ENCODE data around the gene AGAP5.
"Not testable (repeated sequence)": the region's sequence is repeated elsewhere in the genome, so short reads cannot be mapped to it uniquely, and the experiment has no call there.

Gene AGAP5

DNA sequence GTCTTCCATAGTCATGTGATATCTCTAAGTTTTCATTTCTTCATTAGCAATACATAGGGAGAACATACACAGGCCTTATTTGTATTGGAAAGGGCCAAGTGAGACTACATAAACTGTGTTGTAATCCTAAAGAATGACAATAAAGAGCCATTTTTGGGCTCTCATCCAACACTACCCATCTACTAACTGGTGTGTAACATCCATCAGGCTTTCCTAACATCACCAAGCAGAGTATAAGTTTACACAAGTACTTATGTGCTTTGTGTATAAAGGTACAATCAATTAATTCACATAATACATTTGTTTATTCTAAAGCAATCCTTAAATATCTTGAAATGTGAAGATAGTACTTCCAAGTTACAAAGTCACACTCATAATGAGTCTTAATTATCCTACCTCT is 2.6 kb downstream of the AGAP5 start:
- H3K4me1 ChIP-seq (ENCODE audit: control insufficient read depth in 2 of 2, insufficient read depth in 2 of 2, low read length in 2 of 2); H3K36me3 ChIP-seq (ENCODE audit: control insufficient read depth in 2 of 2, insufficient read depth in 2 of 2, low read length in 2 of 2); H3K27ac ChIP-seq (ENCODE audit: low read depth in 2 of 2, low read length in 2 of 2): not testable (repeated sequence)

DNA sequence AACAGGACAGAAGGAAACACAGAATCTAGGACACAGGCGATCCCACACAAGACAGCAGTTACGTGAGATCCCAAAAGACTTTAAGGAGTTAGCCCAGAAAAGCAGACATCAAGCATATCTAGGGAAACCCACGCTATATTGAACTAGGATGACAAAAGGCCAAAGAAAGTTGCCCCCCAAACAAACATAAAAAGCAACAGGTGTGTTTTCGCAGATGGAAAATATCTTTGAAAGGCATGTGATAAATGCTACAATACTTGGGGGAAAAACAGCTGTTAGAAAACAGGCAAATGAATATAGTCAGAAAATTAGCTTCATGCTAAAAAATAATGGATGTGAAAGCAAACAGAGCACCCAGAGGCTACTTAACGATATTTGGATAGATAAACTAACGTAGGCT is 7.2 kb downstream of the AGAP5 start:
- not testable (repeated sequence) for H3K4me3 ChIP-seq (ENCODE audit: low read length in 2 of 2); H3K9me3 ChIP-seq (ENCODE audit: control insufficient read depth in 2 of 2, low read length in 2 of 2); H3K27me3 ChIP-seq (ENCODE audit: control insufficient read depth in 2 of 2, insufficient read depth in 2 of 2, low read length in 2 of 2); H3K9ac ChIP-seq (ENCODE audit: low read depth in 1 of 2, low read length in 2 of 2); H3K36me3 ChIP-seq (ENCODE audit: control insufficient read depth in 2 of 2, insufficient read depth in 2 of 2, low read length in 2 of 2); H3K4me1 ChIP-seq (ENCODE audit: control insufficient read depth in 2 of 2, insufficient read depth in 2 of 2, low read length in 2 of 2); H3K27ac ChIP-seq (ENCODE audit: low read depth in 2 of 2, low read length in 2 of 2)

More for the DNA sequence above, 2.6 kb downstream of the AGAP5 start:
- H3K4me3 ChIP-seq (ENCODE audit: low read length in 2 of 2); H3K9me3 ChIP-seq (ENCODE audit: control insufficient read depth in 2 of 2, low read length in 2 of 2); H3K27me3 ChIP-seq (ENCODE audit: control insufficient read depth in 2 of 2, insufficient read depth in 2 of 2, low read length in 2 of 2); H3K9ac ChIP-seq (ENCODE audit: low read depth in 1 of 2, low read length in 2 of 2): not testable (repeated sequence)

GRCh38 chr10:73689596-73689995 is 8.3 kb downstream of the AGAP5 start:
- H3K4me3 ChIP-seq (ENCODE audit: low read length in 2 of 2); H3K9ac ChIP-seq (ENCODE audit: low read depth in 1 of 2, low read length in 2 of 2); H3K27me3 ChIP-seq (ENCODE audit: control insufficient read depth in 2 of 2, insufficient read depth in 2 of 2, low read length in 2 of 2); H3K9me3 ChIP-seq (ENCODE audit: control insufficient read depth in 2 of 2, low read length in 2 of 2); H3K36me3 ChIP-seq (ENCODE audit: control insufficient read depth in 2 of 2, insufficient read depth in 2 of 2, low read length in 2 of 2); H3K4me1 ChIP-seq (ENCODE audit: control insufficient read depth in 2 of 2, insufficient read depth in 2 of 2, low read length in 2 of 2); H3K27ac ChIP-seq (ENCODE audit: low read depth in 2 of 2, low read length in 2 of 2): not testable (repeated sequence)

DNA sequence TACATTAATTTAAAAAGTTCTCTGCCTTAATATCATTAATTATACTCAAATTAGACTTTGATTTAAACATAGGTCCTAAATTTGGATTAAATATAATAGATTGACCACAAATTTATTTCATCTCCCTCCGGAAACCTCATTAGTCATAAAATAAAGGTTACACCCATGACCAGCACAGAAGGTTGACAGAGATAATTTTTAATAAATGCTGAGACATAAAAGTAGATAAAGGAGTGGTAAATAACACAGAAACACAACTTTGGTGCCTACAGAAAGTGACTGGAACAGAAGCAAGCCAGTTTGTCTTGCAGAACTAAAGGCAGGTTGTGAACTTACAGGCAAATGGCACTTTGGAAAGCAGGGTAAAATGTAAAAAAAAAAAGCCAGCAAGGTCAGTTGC is 10.3 kb downstream of the AGAP5 start:
- H3K4me1 ChIP-seq (ENCODE audit: control insufficient read depth in 2 of 2, insufficient read depth in 2 of 2, low read length in 2 of 2); H3K9ac ChIP-seq (ENCODE audit: low read depth in 1 of 2, low read length in 2 of 2); H3K27me3 ChIP-seq (ENCODE audit: control insufficient read depth in 2 of 2, insufficient read depth in 2 of 2, low read length in 2 of 2); H3K9me3 ChIP-seq (ENCODE audit: control insufficient read depth in 2 of 2, low read length in 2 of 2); H3K27ac ChIP-seq (ENCODE audit: low read depth in 2 of 2, low read length in 2 of 2); H3K4me3 ChIP-seq (ENCODE audit: low read length in 2 of 2); H3K36me3 ChIP-seq (ENCODE audit: control insufficient read depth in 2 of 2, insufficient read depth in 2 of 2, low read length in 2 of 2): not testable (repeated sequence)

- not testable (repeated sequence) for H3K4me3 ChIP-seq (ENCODE audit: low read length in 2 of 2)
These were observed 23.4 kb downstream of the AGAP5 start for GRCh38 chr10:73674546-73674945.

GRCh38 chr10:73668378-73668777 is 29.5 kb downstream of the AGAP5 start:
- not testable (repeated sequence) for H3K4me1 ChIP-seq (ENCODE audit: control insufficient read depth in 2 of 2, insufficient read depth in 2 of 2, low read length in 2 of 2); H3K9ac ChIP-seq (ENCODE audit: low read depth in 1 of 2, low read length in 2 of 2); H3K27ac ChIP-seq (ENCODE audit: low read depth in 2 of 2, low read length in 2 of 2); H3K27me3 ChIP-seq (ENCODE audit: control insufficient read depth in 2 of 2, insufficient read depth in 2 of 2, low read length in 2 of 2); H3K9me3 ChIP-seq (ENCODE audit: control insufficient read depth in 2 of 2, low read length in 2 of 2); H3K4me3 ChIP-seq (ENCODE audit: low read length in 2 of 2); H3K36me3 ChIP-seq (ENCODE audit: control insufficient read depth in 2 of 2, insufficient read depth in 2 of 2, low read length in 2 of 2)

More at GRCh38 chr10:73674546-73674945, 23.4 kb downstream of the AGAP5 start:
- H3K4me1 ChIP-seq (ENCODE audit: control insufficient read depth in 2 of 2, insufficient read depth in 2 of 2, low read length in 2 of 2); H3K9me3 ChIP-seq (ENCODE audit: control insufficient read depth in 2 of 2, low read length in 2 of 2); H3K9ac ChIP-seq (ENCODE audit: low read depth in 1 of 2, low read length in 2 of 2); H3K36me3 ChIP-seq (ENCODE audit: control insufficient read depth in 2 of 2, insufficient read depth in 2 of 2, low read length in 2 of 2); H3K27ac ChIP-seq (ENCODE audit: low read depth in 2 of 2, low read length in 2 of 2); H3K27me3 ChIP-seq (ENCODE audit: control insufficient read depth in 2 of 2, insufficient read depth in 2 of 2, low read length in 2 of 2): not testable (repeated sequence)

- H3K27me3 ChIP-seq (ENCODE audit: control insufficient read depth in 2 of 2, insufficient read depth in 2 of 2, low read length in 2 of 2); H3K4me3 ChIP-seq (ENCODE audit: low read length in 2 of 2); H3K9me3 ChIP-seq (ENCODE audit: control insufficient read depth in 2 of 2, low read length in 2 of 2); H3K4me1 ChIP-seq (ENCODE audit: control insufficient read depth in 2 of 2, insufficient read depth in 2 of 2, low read length in 2 of 2); H3K36me3 ChIP-seq (ENCODE audit: control insufficient read depth in 2 of 2, insufficient read depth in 2 of 2, low read length in 2 of 2); H3K27ac ChIP-seq (ENCODE audit: low read depth in 2 of 2, low read length in 2 of 2); H3K9ac ChIP-seq (ENCODE audit: low read depth in 1 of 2, low read length in 2 of 2): not testable (repeated sequence)
These were observed 31.6 kb downstream of the AGAP5 start for GRCh38 chr10:73666153-73666809.

DNA sequence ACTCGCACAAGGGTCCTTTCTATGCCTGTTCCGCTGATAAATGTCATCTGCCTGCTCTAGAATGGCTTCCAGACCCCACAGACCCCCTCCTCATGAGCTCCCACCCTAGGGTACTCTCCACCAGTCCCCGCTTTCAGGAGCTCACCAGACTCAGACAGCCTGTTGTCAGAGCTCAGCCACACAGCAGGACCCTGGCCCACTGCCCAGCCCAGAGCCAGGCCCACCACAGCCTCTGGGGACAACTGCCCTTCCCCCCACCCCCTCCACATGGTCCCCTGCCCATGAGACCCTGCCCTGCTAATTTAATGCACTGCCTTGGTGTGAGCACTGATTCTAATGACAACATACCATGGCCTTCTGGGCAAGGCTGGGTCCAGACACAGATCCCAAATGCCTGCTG is 32.3 kb downstream of the AGAP5 start:
- not testable (repeated sequence) for H3K9me3 ChIP-seq (ENCODE audit: control insufficient read depth in 2 of 2, low read length in 2 of 2); H3K9ac ChIP-seq (ENCODE audit: low read depth in 1 of 2, low read length in 2 of 2); H3K27me3 ChIP-seq (ENCODE audit: control insufficient read depth in 2 of 2, insufficient read depth in 2 of 2, low read length in 2 of 2); H3K27ac ChIP-seq (ENCODE audit: low read depth in 2 of 2, low read length in 2 of 2); H3K4me1 ChIP-seq (ENCODE audit: control insufficient read depth in 2 of 2, insufficient read depth in 2 of 2, low read length in 2 of 2); H3K4me3 ChIP-seq (ENCODE audit: low read length in 2 of 2); H3K36me3 ChIP-seq (ENCODE audit: control insufficient read depth in 2 of 2, insufficient read depth in 2 of 2, low read length in 2 of 2)

DNA sequence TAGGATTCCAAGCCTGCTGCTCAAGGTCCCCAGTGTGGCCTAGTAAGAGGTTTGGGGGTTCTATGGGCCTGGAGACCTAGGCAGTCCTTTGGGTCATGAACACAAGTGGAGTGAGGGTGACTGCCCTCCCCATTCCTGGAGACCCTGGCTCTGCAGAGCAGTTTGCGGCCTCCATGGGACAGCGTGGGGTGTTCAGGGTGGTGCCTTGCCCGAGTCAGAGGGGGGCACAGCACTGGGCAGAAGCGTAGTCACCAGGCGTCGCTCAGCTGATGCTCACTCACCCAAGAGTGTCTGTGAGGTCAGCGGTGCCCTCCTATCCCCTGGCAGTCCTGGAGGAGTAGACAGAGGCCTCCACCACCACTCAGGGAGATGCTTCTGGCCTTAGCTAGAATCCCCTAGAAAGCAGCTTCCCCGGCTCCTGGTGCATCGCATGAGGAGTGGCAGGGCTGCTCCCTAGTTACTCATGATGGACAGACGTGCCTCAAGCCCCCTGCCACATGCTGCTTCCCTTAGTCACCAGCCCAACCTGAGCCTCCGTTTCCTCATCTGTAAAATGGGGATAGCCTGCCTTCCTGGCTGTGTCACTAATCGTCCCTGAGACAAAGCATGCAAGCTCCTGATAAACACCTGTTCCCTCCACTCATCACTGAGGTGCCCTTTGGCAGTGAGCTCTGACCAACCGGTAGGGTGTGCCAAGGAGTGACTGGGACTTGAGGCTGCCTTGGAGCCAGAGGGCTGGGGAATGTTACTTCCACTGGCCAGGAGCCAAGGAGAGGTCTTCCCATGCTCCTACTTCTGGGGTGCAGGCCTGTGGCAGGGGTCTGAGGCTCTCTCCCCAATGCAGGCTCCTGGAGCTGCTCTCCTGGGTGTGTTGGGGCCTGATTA is 33.5 kb downstream of the AGAP5 start:
- not testable (repeated sequence) for H3K9ac ChIP-seq (ENCODE audit: low read depth in 1 of 2, low read length in 2 of 2); H3K4me1 ChIP-seq (ENCODE audit: control insufficient read depth in 2 of 2, insufficient read depth in 2 of 2, low read length in 2 of 2); H3K27me3 ChIP-seq (ENCODE audit: control insufficient read depth in 2 of 2, insufficient read depth in 2 of 2, low read length in 2 of 2); H3K9me3 ChIP-seq (ENCODE audit: control insufficient read depth in 2 of 2, low read length in 2 of 2); H3K4me3 ChIP-seq (ENCODE audit: low read length in 2 of 2); H3K27ac ChIP-seq (ENCODE audit: low read depth in 2 of 2, low read length in 2 of 2); H3K36me3 ChIP-seq (ENCODE audit: control insufficient read depth in 2 of 2, insufficient read depth in 2 of 2, low read length in 2 of 2)

GRCh38 chr10:73663621-73664020 is 34.3 kb downstream of the AGAP5 start:
- H3K4me1 ChIP-seq (ENCODE audit: control insufficient read depth in 2 of 2, insufficient read depth in 2 of 2, low read length in 2 of 2); H3K36me3 ChIP-seq (ENCODE audit: control insufficient read depth in 2 of 2, insufficient read depth in 2 of 2, low read length in 2 of 2); H3K9me3 ChIP-seq (ENCODE audit: control insufficient read depth in 2 of 2, low read length in 2 of 2); H3K27ac ChIP-seq (ENCODE audit: low read depth in 2 of 2, low read length in 2 of 2); H3K9ac ChIP-seq (ENCODE audit: low read depth in 1 of 2, low read length in 2 of 2); H3K4me3 ChIP-seq (ENCODE audit: low read length in 2 of 2); H3K27me3 ChIP-seq (ENCODE audit: control insufficient read depth in 2 of 2, insufficient read depth in 2 of 2, low read length in 2 of 2): not testable (repeated sequence)

Measured in mucosa of rectum (tissue), 2 donors.